Right cardiac atrium (tissue), 5 donors: ENCODE data around the gene IFFO2. TPM values are rescaled to one million over a fixed set of nuclear protein-coding genes. Genes with fewer than 3 reads are reported as not detected.
A peak's percentile ranks its signal among the peaks of the same experiment; 100 is the strongest.

Experiments
- ATAC-seq, 2 donors: fragments of 200-7000 bp; cut with Tn5 transposase; one replicate each; pipeline versions ENCODE4 v1.8.0 to v1.9.1; 2020; ENCODE audit warnings: moderate library complexity in 2 of 2, mild to moderate bottlenecking in 1 of 2
- DNase-seq, 3 donors: peaks; one replicate each; pipeline ENCODE4 v3.0.0-alpha.2; 2020
- H3K27ac ChIP-seq: one replicate; pipeline ENCODE4 v1.5.1; 2013; ENCODE audit warnings: mild to moderate bottlenecking, low read length, control low read depth, moderate library complexity
- H3K27me3 ChIP-seq: one replicate; pipeline ENCODE4 v1.6.1; 2013; ENCODE audit not compliant: control insufficient read depth, insufficient read depth
- H3K4me1 ChIP-seq: one replicate; pipeline ENCODE4 v1.6.1; 2013; ENCODE audit warnings: low read length; ENCODE audit not compliant: control insufficient read depth, insufficient read depth
- H3K4me3 ChIP-seq: one replicate; pipeline ENCODE4 v1.5.1; 2013; ENCODE audit warnings: low read length, control low read depth
- H3K9me3 ChIP-seq: one replicate; pipeline ENCODE4 v1.6.1; 2013; ENCODE audit warnings: low read length; ENCODE audit not compliant: control insufficient read depth
- WGBS: extraction: QIAGEN DNeasy Blood & Tissue Kit; methylation state at CpG from one replicate; pipeline ENCODE4 v1.1.7; 2013; 5-methylcytosine and 5-hydroxymethylcytosine counted together
- intact Hi-C, 4 donors: fragments of 100-400 bp; cut with DNase I; formaldehyde crosslinking; loops; one replicate each; pipeline versions ENCODE4 v1.11.0 to v1.14.0; 2022 to 2023
- polyA plus RNA-seq: library from polyadenylated mRNA; stranded (reverse); fragments of 200-250 nt; gene quantifications from one replicate; pipeline ENCODE4 v1.2.3, GENCODE V29; 2013
- total RNA-seq, 4 donors: library from RNA; stranded (reverse); fragmentation: NEBNext Ultra II Directional; extraction: Animal tissue kit (Norgen Biotek cat#: 25700); gene quantifications; one replicate each; pipeline ENCODE4 v1.2.1, GENCODE V29; 2021
- donor health status: healthy with polysubstance abuse.
- donor health status: DM: no; HTN: yes; CAD: no.
- donor health status: DM: no; HTN: no; CAD: no.
- donor health status: DM: no; HTN: yes; CAD: no; lungs with severe emphysema.
- donor health status: DM: yes; HTN: yes; CAD: no.

Gene IFFO2
- total and polyA plus RNA-seq, 5 donors, result 5.0 to 12.7 (median 7.3) TPM

- intact Hi-C loops, result no loop called here
- Histone ChIP-seq H3K9me3 (no peaks in the 10 kb centered on the region), H3K27ac (peak overlapping the region; percentile 38), H3K27me3 (no peaks in the 10 kb centered on the region), H3K4me1 (no peaks in the 10 kb centered on the region), H3K4me3 (no peak overlapping the region)
- WGBS, result 20% methylated on average over 22 of the region's 22 CpGs
- peak; percentile 86 to 95 (median 94) for DNase-seq
- peak; percentile 89 to 90 for ATAC-seq
Measured at GRCh38 chr1:18913065-18913835, 43.2 kb downstream of the IFFO2 start.

- peaks cover 2% of the 10 kb centered on the region for H3K4me1 ChIP-seq
- no peak overlapping the region for H3K27ac ChIP-seq
- no peak for ATAC-seq
- DNase-seq, result no peak
- no peaks in the 10 kb centered on the region for H3K27me3 ChIP-seq
- intact Hi-C loops, result no loop called here
- 82% methylated on average over 3 of the region's 3 CpGs for WGBS
- H3K9me3 ChIP-seq, result no peaks in the 10 kb centered on the region
- H3K4me3 ChIP-seq, result no peak overlapping the region
Measured at GRCh38 chr1:18912550-18912949, 43.9 kb downstream of the IFFO2 start.

- 62% methylated on average over 17 of the region's 17 CpGs for WGBS
- Histone ChIP-seq H3K27me3 (no peaks in the 10 kb centered on the region), H3K9me3 (no peaks in the 10 kb centered on the region), H3K27ac (no peak overlapping the region), H3K4me3 (no peak overlapping the region), H3K4me1 (peaks cover 2% of the 10 kb centered on the region)
- DNase-seq, result no peak
- intact Hi-C loops, result loop anchor here (5.0 kb wide), 3 partner anchors 48 to 188 kb away; partner anchors contain the start of gene IFFO2 (in 2 of the 4)
- ATAC-seq, result no peak
Measured at GRCh38 chr1:18908911-18909771, 47.3 kb downstream of the IFFO2 start.

GRCh38 chr1:18907917-18908845 is 48.3 kb downstream of the IFFO2 start:
- H3K4me1 ChIP-seq, result peaks cover 2% of the 10 kb centered on the region
- peak overlapping the region; percentile 76 for H3K27ac ChIP-seq
- intact Hi-C loops, result loop anchor here (2.0 to 5.0 kb wide), 4 partner anchors 49 to 189 kb away; partner anchors contain the start of gene IFFO2 (in 2 of the 4)
- 48% methylated on average over 22 of the region's 22 CpGs for WGBS
- DNase-seq (peak; percentile 52 to 75 (median 72)), ATAC-seq (peak; percentile 60 to 63)
- no peaks in the 10 kb centered on the region for H3K27me3 ChIP-seq
- H3K4me3 ChIP-seq, result no peak overlapping the region
- no peaks in the 10 kb centered on the region for H3K9me3 ChIP-seq

- Histone ChIP-seq H3K4me3 (no peak overlapping the region), H3K27me3 (no peaks in the 10 kb centered on the region), H3K27ac (peak overlapping the region; percentile 76), H3K4me1 (peaks cover 2% of the 10 kb centered on the region), H3K9me3 (no peaks in the 10 kb centered on the region)
- 27% methylated on average over 16 of the region's 16 CpGs for WGBS
- peak; percentile 71 to 83 (median 82) for DNase-seq
- ATAC-seq, result peak; percentile 20 to 63
- intact Hi-C loops, result loop anchor here (2.0 to 5.0 kb wide), 4 partner anchors 50 to 190 kb away; partner anchors contain the start of gene IFFO2 (in 2 of the 4)
Measured at GRCh38 chr1:18907021-18907916, 49.2 kb downstream of the IFFO2 start.

- Histone ChIP-seq H3K9me3 (no peaks in the 10 kb centered on the region), H3K4me1 (peaks cover 6% of the 10 kb centered on the region), H3K4me3 (peak overlapping the region; percentile 63), H3K27me3 (no peaks in the 10 kb centered on the region), H3K27ac (peak overlapping the region; percentile 76)
- 45% methylated on average over 8 of the region's 8 CpGs for WGBS
- DNase-seq (no peak), ATAC-seq (no peak)
- intact Hi-C loops, result no loop called here
Measured at GRCh38 chr1:18903291-18903756, 53.2 kb downstream of the IFFO2 start.

- intact Hi-C loops, result no loop called here
- WGBS, result under 1% methylated on average over 55 of the region's 55 CpGs
- no peaks in the 10 kb centered on the region for H3K27me3 ChIP-seq
Measured at GRCh38 chr1:18902523-18903290, 53.8 kb downstream of the IFFO2 start, which contains the start of gene ALDH4A1. Gene ALDH4A1, minus strand, starts transcription at chr1:18902555. Its CDS starts 32 bp downstream, at chr1:18902523.

GRCh38 chr1:18901952-18902522 is 54.4 kb downstream of the IFFO2 start:
- Histone ChIP-seq H3K9me3 (no peaks in the 10 kb centered on the region), H3K4me3 (peak overlapping the region; percentile 63), H3K27me3 (no peaks in the 10 kb centered on the region), H3K27ac (peak overlapping the region; percentile 87), H3K4me1 (peaks cover 4% of the 10 kb centered on the region)
- DNase-seq (no peak), ATAC-seq (peak; percentile 0 to 1)
- intact Hi-C loops, result no loop called here
- under 1% methylated on average over 44 of the region's 44 CpGs for WGBS

More at GRCh38 chr1:18902523-18903290, 53.8 kb downstream of the IFFO2 start, which contains the start of gene ALDH4A1:
- H3K4me1 ChIP-seq, result peaks cover 4% of the 10 kb centered on the region
- DNase-seq (peak; percentile 99), ATAC-seq (peak; percentile 95 to 97)
- peak within 1 kb of the TSS; percentile 87 for H3K27ac ChIP-seq
- H3K9me3 ChIP-seq, result no peaks in the 10 kb centered on the region
- H3K4me3 ChIP-seq, result peak within 1 kb of the TSS; percentile 63
